ENCODE data around the gene CCDC60.

The CCDC60 gene

DNA sequence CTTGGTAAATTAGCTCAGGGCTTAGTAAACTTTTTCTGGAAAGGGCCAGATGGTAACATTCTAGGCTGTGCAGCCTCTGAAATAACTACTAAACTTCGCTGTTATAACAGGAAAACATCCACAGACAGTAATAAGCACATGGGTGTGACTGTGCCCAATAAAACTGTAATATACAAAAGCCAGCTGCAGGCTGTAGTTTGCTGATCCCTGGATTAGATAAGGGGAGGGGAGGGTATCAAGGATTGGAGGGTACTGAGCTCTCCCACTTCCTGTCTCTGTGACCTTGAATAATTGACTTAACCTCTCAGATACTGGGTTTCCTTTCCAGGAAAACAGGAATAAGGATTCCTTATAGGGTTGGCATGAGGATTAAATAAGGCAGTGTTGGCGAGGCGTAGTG, 81.2 kb downstream of the CCDC60 start:
- TF ChIP-seq, protein P1, sequence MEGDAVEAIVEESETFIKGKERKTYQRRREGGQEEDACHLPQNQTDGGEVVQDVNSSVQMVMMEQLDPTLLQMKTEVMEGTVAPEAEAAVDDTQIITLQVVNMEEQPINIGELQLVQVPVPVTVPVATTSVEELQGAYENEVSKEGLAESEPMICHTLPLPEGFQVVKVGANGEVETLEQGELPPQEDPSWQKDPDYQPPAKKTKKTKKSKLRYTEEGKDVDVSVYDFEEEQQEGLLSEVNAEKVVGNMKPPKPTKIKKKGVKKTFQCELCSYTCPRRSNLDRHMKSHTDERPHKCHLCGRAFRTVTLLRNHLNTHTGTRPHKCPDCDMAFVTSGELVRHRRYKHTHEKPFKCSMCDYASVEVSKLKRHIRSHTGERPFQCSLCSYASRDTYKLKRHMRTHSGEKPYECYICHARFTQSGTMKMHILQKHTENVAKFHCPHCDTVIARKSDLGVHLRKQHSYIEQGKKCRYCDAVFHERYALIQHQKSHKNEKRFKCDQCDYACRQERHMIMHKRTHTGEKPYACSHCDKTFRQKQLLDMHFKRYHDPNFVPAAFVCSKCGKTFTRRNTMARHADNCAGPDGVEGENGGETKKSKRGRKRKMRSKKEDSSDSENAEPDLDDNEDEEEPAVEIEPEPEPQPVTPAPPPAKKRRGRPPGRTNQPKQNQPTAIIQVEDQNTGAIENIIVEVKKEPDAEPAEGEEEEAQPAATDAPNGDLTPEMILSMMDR (IDR thresholded peaks at IDR 0.05; ENCODE audit: control insufficient read depth, insufficient read depth, low read depth, low read length, missing control alignments), result no peak
- H3K4me3 ChIP-seq (ENCODE audit: control insufficient read depth, low read depth, low read length), result no peak overlapping the region
- DNase-seq (ENCODE audit: low read depth), result no peak

GRCh38 chr12:119417440-119417839, 82.9 kb downstream of the CCDC60 start:
- TF ChIP-seq, protein P1 (IDR thresholded peaks at IDR 0.05; ENCODE audit: control insufficient read depth, insufficient read depth, low read depth, low read length, missing control alignments), result no peak
- DNase-seq (ENCODE audit: low read depth), result no peak
- no peak overlapping the region for H3K4me3 ChIP-seq (ENCODE audit: control insufficient read depth, low read depth, low read length)

- TF ChIP-seq, protein P1 (IDR thresholded peaks at IDR 0.05; ENCODE audit: control insufficient read depth, insufficient read depth, low read depth, low read length, missing control alignments), result no peak
- no peak for DNase-seq (ENCODE audit: low read depth)
- H3K4me3 ChIP-seq (ENCODE audit: control insufficient read depth, low read depth, low read length), result no peak overlapping the region
Measured at GRCh38 chr12:119419381-119419780, 84.9 kb downstream of the CCDC60 start.

GRCh38 chr12:119423285-119423684, 88.8 kb downstream of the CCDC60 start:
- TF ChIP-seq, protein P1 (IDR thresholded peaks at IDR 0.05; ENCODE audit: control insufficient read depth, insufficient read depth, low read depth, low read length, missing control alignments), result no peak
- no peak overlapping the region for H3K4me3 ChIP-seq (ENCODE audit: control insufficient read depth, low read depth, low read length)
- DNase-seq (ENCODE audit: low read depth), result no peak

GRCh38 chr12:119425623-119426022, 91.1 kb downstream of the CCDC60 start:
- TF ChIP-seq, protein P1 (IDR thresholded peaks at IDR 0.05; ENCODE audit: control insufficient read depth, insufficient read depth, low read depth, low read length, missing control alignments), result no peak
- DNase-seq (ENCODE audit: low read depth), result no peak
- no peak overlapping the region for H3K4me3 ChIP-seq (ENCODE audit: control insufficient read depth, low read depth, low read length)

DNA sequence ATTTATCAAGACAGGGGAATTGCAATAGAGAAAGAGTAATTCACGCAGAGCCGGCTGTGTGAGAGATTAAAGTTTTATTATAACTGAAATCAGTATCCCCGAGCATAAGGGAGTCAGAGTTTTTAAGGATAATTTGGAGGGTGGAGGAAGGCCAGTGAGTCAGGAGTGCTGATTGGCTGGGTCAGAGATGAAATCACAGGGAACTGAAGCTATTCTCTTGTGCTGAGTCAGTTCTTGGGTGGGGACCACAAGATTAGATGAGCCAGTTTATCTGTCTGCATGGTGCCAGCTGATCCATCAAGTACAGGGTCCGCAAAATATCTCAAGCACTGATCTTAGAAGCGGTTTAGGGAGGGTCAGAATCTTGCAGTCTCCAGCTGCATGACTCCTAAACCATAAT, 96.6 kb downstream of the CCDC60 start:
- no peak for DNase-seq (ENCODE audit: low read depth)
- TF ChIP-seq, protein P1 (IDR thresholded peaks at IDR 0.05; ENCODE audit: control insufficient read depth, insufficient read depth, low read depth, low read length, missing control alignments), result no peak
- H3K4me3 ChIP-seq (ENCODE audit: control insufficient read depth, low read depth, low read length), result no peak overlapping the region

- no peak overlapping the region for H3K4me3 ChIP-seq (ENCODE audit: control insufficient read depth, low read depth, low read length)
- TF ChIP-seq, protein P1 (IDR thresholded peaks at IDR 0.05; ENCODE audit: control insufficient read depth, insufficient read depth, low read depth, low read length, missing control alignments), result no peak
- DNase-seq (ENCODE audit: low read depth), result no peak
Measured at GRCh38 chr12:119432949-119433348, 98.4 kb downstream of the CCDC60 start.
